GM23338 (cell line): ENCODE data around the gene MCAM. TPM values are rescaled to one million over a fixed set of nuclear protein-coding genes. Genes with fewer than 3 reads are reported as not detected.

Source experiments
- ATAC-seq: fragments of 200-7000 bp; cut with Tn5 transposase; 3 replicates; pipeline ENCODE4 v1.9.1; 2020
- DNase-seq: peaks from one replicate; pipeline ENCODE4 v3.0.0-alpha.2; 2015; ENCODE audit warnings: low spot score
- H2AFZ ChIP-seq: fragments of 200-600 bp; sonication (generic); 2 replicates; pipeline ENCODE4 v1.8.0; 2016; ENCODE audit warnings: antibody characterized with exemption, mild to moderate bottlenecking, moderate library complexity
- H3F3A ChIP-seq: fragments of 200-600 bp; sonication (generic); replicated peaks from 2 replicates; pipeline ENCODE4 v1.8.0; 2017; ENCODE audit warnings: antibody characterized with exemption, mixed run types, low read depth
- H3K27ac ChIP-seq: fragments of 200-600 bp; sonication (generic); 2 replicates; pipeline ENCODE4 v1.6.1; 2016; ENCODE audit warnings: low read depth
- H3K27me3 ChIP-seq: fragments of 200-600 bp; sonication (generic); 2 replicates; pipeline ENCODE4 v1.8.0; 2016; ENCODE audit warnings: mild to moderate bottlenecking, mixed run types, moderate library complexity; ENCODE audit not compliant: insufficient read depth
- H3K36me3 ChIP-seq: fragments of 200-600 bp; sonication (generic); 2 replicates; pipeline ENCODE4 v1.8.0; 2016; ENCODE audit warnings: mild to moderate bottlenecking; ENCODE audit not compliant: insufficient read depth
- H3K4me1 ChIP-seq: fragments of 200-600 bp; sonication (generic); 2 replicates; pipeline ENCODE4 v1.8.0; 2016; ENCODE audit warnings: mild to moderate bottlenecking, moderate library complexity; ENCODE audit not compliant: insufficient read depth
- H3K4me2 ChIP-seq: fragments of 200-600 bp; sonication (generic); 2 replicates; pipeline ENCODE4 v1.7.1; 2017; ENCODE audit warnings: mixed run types
- H3K4me3 ChIP-seq: fragments of 200-600 bp; sonication (generic); 2 replicates; pipeline ENCODE4 v1.6.1; 2016; ENCODE audit warnings: mixed run types
- H3K79me2 ChIP-seq: fragments of 200-600 bp; sonication (generic); replicated peaks from 2 replicates; pipeline ENCODE4 v1.8.0; 2017; ENCODE audit warnings: mild to moderate bottlenecking; ENCODE audit not compliant: insufficient read depth
- H3K9me2 ChIP-seq: fragments of 200-600 bp; sonication (generic); 2 replicates; pipeline ENCODE4 v1.8.0; 2017; ENCODE audit not compliant: insufficient read depth
- H4K20me1 ChIP-seq: fragments of 200-600 bp; sonication (generic); replicated peaks from 2 replicates; pipeline ENCODE4 v1.8.0; 2017; ENCODE audit warnings: mild to moderate bottlenecking; ENCODE audit not compliant: insufficient read depth
- H3K27ac Mint-ChIP-seq: 2 replicates; pipeline ENCODE4 v1.8.0; 2020; ENCODE audit warnings: inconsistent platforms, mild to moderate bottlenecking, moderate library complexity, mixed read lengths
- H3K27me3 Mint-ChIP-seq: 3 replicates; pipeline ENCODE4 v1.8.0; 2022; ENCODE audit warnings: low read depth, mild to moderate bottlenecking, moderate library complexity, mixed read lengths, inconsistent platforms; ENCODE audit not compliant: insufficient read depth, poor library complexity
- H3K36me3 Mint-ChIP-seq: 3 replicates; pipeline ENCODE4 v1.8.0; 2021; ENCODE audit warnings: low read depth, mild to moderate bottlenecking, inconsistent platforms, moderate library complexity, mixed read lengths
- H3K4me1 Mint-ChIP-seq: 3 replicates; pipeline ENCODE4 v1.8.0; 2020; ENCODE audit warnings: mild to moderate bottlenecking, inconsistent platforms, mixed read lengths
- H3K4me3 Mint-ChIP-seq: 3 replicates; pipeline ENCODE4 v1.8.0; 2021; ENCODE audit warnings: moderate library complexity, mild to moderate bottlenecking, inconsistent platforms, mixed read lengths
- H3K9me3 Mint-ChIP-seq: 3 replicates; pipeline ENCODE4 v1.8.0; 2020; ENCODE audit warnings: moderate library complexity, mild to moderate bottlenecking, inconsistent platforms, mixed read lengths
- CREB1 ChIP-seq: fragments of 250-450 bp; sonication (Bioruptor Pico); IDR thresholded peaks from 2 replicates; pipeline ENCODE4 v1.5.0; 2020; ENCODE audit warnings: low read depth, mild to moderate bottlenecking, moderate library complexity
- ETS1 ChIP-seq: IDR thresholded peaks from 2 replicates; pipeline ENCODE4 v1.6.1; 2016; ENCODE audit warnings: antibody characterized with exemption
- EZH2 ChIP-seq: fragments of 200-600 bp; sonication (generic); IDR thresholded peaks from one replicate; pipeline ENCODE4 v1.8.0; 2017; ENCODE audit warnings: antibody characterized with exemption, mild to moderate bottlenecking, low read depth; ENCODE audit not compliant: unreplicated experiment
- EZH2phosphoT487 ChIP-seq: fragments of 200-600 bp; sonication (generic); IDR thresholded peaks from one replicate; pipeline ENCODE4 v1.8.1; 2018; ENCODE audit warnings: antibody characterized with exemption; ENCODE audit not compliant: unreplicated experiment
- JUNB ChIP-seq: IDR thresholded peaks from one replicate; pipeline ENCODE4 v1.6.1; 2016; ENCODE audit warnings: antibody characterized with exemption; ENCODE audit not compliant: unreplicated experiment
- NANOG ChIP-seq: IDR thresholded peaks from 2 replicates; pipeline ENCODE4 v1.6.1; 2016; ENCODE audit warnings: antibody characterized with exemption, borderline replicate concordance
- POLR2AphosphoS5 ChIP-seq: IDR thresholded peaks from 2 replicates; pipeline ENCODE4 v1.6.1; 2016; ENCODE audit warnings: antibody characterized with exemption, low read depth
- REST ChIP-seq: IDR thresholded peaks from one replicate; pipeline ENCODE4 v1.6.1; 2018; ENCODE audit warnings: antibody characterized with exemption; ENCODE audit not compliant: unreplicated experiment
- STAT1 ChIP-seq: IDR thresholded peaks from one replicate; pipeline ENCODE4 v1.6.1; 2016; ENCODE audit warnings: antibody characterized with exemption; ENCODE audit not compliant: unreplicated experiment
- ZNF114 ChIP-seq: fragments of 250-450 bp; sonication (Bioruptor Pico); IDR thresholded peaks from 2 replicates; pipeline ENCODE4 v1.5.0; 2020; ENCODE audit warnings: mild to moderate bottlenecking, moderate library complexity
- ZNF331 ChIP-seq: fragments of 250-450 bp; sonication (Bioruptor Pico); IDR thresholded peaks from 2 replicates; pipeline ENCODE4 v1.5.0; 2020; ENCODE audit warnings: low read depth, mild to moderate bottlenecking, moderate library complexity
- ZNF462 ChIP-seq: fragments of 250-450 bp; sonication (Bioruptor Pico); IDR thresholded peaks from 2 replicates; pipeline ENCODE4 v1.5.0; 2020; ENCODE audit warnings: mild to moderate bottlenecking, moderate library complexity
- polyA plus RNA-seq: library from polyadenylated mRNA; unstranded; fragments of >200 nt; fragmentation: Nextera tagmentation; extraction: Ambion mirVana; gene quantifications from 2 replicates; pipeline ENCODE4 v1.2.1, GENCODE V29; 2016
- total RNA-seq: library from RNA; depleted of rRNA; stranded (reverse); fragments of >200 nt; shearing (Covaris generic); gene quantifications from 2 replicates; pipeline ENCODE4 v1.2.3, GENCODE V29; 2014
- TF ChIP-seq, protein P1 (sequence below), 2 experiments: fragments of 200-600 bp in 1 of 2; sonication (generic) in 1 of 2; conservative IDR thresholded peaks; 2 replicates each; pipeline versions ENCODE4 v1.5.1 to v1.6.1; 2016 to 2017; ENCODE audit warnings: antibody characterized with exemption in 2 of 2, low read depth in 2 of 2, mild to moderate bottlenecking in 2 of 2, moderate library complexity in 1 of 2

Gene MCAM
- total and polyA plus RNA-seq, 2 experiments from 2014 or later, result 8.9 to 79.5 TPM

GRCh38 chr11:119266063-119266462, 50.9 kb downstream of the MCAM start:
- H3K4me1 ChIP-seq, result peaks cover 4% of the 10 kb centered on the region; the same call in 1 of the 2 replicates
- H3K27ac ChIP-seq, result peak overlapping the region; percentile 1; the same call in 1 of the 2 replicates
- H3K27me3 ChIP-seq, result no peaks in the 10 kb centered on the region
- peaks cover 97% of the 10 kb centered on the region for H3K79me2 ChIP-seq
- peaks cover 38% of the 10 kb centered on the region for H4K20me1 ChIP-seq
- no peak overlapping the region for H3K27ac Mint-ChIP-seq
- ATAC-seq (no peak), DNase-seq (no peak)
- H3K9me2 ChIP-seq, result no peaks in the 10 kb centered on the region
- H3K4me1 Mint-ChIP-seq, result peaks cover 7% of the 10 kb centered on the region
- H3K4me3 ChIP-seq, result no peak overlapping the region
- H3K4me2 ChIP-seq, result no peak overlapping the region
- TF ChIP-seq ZNF114, result no peak
- TF ChIP-seq, protein P1, sequence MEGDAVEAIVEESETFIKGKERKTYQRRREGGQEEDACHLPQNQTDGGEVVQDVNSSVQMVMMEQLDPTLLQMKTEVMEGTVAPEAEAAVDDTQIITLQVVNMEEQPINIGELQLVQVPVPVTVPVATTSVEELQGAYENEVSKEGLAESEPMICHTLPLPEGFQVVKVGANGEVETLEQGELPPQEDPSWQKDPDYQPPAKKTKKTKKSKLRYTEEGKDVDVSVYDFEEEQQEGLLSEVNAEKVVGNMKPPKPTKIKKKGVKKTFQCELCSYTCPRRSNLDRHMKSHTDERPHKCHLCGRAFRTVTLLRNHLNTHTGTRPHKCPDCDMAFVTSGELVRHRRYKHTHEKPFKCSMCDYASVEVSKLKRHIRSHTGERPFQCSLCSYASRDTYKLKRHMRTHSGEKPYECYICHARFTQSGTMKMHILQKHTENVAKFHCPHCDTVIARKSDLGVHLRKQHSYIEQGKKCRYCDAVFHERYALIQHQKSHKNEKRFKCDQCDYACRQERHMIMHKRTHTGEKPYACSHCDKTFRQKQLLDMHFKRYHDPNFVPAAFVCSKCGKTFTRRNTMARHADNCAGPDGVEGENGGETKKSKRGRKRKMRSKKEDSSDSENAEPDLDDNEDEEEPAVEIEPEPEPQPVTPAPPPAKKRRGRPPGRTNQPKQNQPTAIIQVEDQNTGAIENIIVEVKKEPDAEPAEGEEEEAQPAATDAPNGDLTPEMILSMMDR (conservative IDR thresholded peaks at IDR 0.05; ENCODE audit: low read depth in 2 of 2), result no peak
- no peak for TF ChIP-seq JUNB
- TF ChIP-seq ZNF462 (CRISPR knock-in tag), result no peak
- no peak for TF ChIP-seq REST
- no peak for TF ChIP-seq EZH2
- TF ChIP-seq EZH2phosphoT487, result no peak
- no peak for TF ChIP-seq ETS1
- no peak for TF ChIP-seq STAT1
- no peak for TF ChIP-seq CREB1 (CRISPR knock-in tag)
- TF ChIP-seq POLR2AphosphoS5, result no peak
- TF ChIP-seq NANOG, result no peak
- TF ChIP-seq ZNF331 (CRISPR knock-in tag), result no peak
- H3K36me3 ChIP-seq, result no peaks in the 10 kb centered on the region
- H3K36me3 Mint-ChIP-seq, result no peaks in the 10 kb centered on the region
- H3K9me3 Mint-ChIP-seq, result no peaks in the 10 kb centered on the region
- H3K27me3 Mint-ChIP-seq, result peaks cover 2% of the 10 kb centered on the region
- no peaks in the 10 kb centered on the region for H3F3A ChIP-seq
- H3K4me3 Mint-ChIP-seq, result no peak overlapping the region
- no peak overlapping the region for H2AFZ ChIP-seq
